Right ventricle myocardium superior (tissue), 1 donor: ENCODE measurements around the gene RPUSD3. TPM values are rescaled to one million over a fixed set of nuclear protein-coding genes. Genes with fewer than 3 reads are reported as not detected.
A peak's percentile ranks its signal among the peaks of the same experiment; 100 is the strongest.
"Not testable (repeated sequence)": the region's sequence is repeated elsewhere in the genome, so short reads cannot be mapped to it uniquely, and the experiment has no call there.

Source experiments
- ATAC-seq: fragments of 200-7000 bp; cut with Tn5 transposase; one replicate; pipeline ENCODE4 v1.9.1; 2020; ENCODE audit warnings: mild to moderate bottlenecking; ENCODE audit not compliant: poor library complexity
- DNase-seq: peaks from one replicate; pipeline ENCODE4 v3.0.0-alpha.2; 2020
- intact Hi-C: fragments of 100-400 bp; cut with DNase I; formaldehyde crosslinking; loops from one replicate; pipeline ENCODE4 v1.11.2; 2022
- long read RNA-seq: library from polyadenylated mRNA; unstranded; transcript quantifications from one replicate; pipeline ENCODE4 v2.0.0, GENCODE V29; 2021
- total RNA-seq: library from RNA; stranded (reverse); fragmentation: NEBNext Ultra II Directional; extraction: Animal tissue kit (Norgen Biotek cat#: 25700); gene quantifications from one replicate; pipeline ENCODE4 v1.2.1, GENCODE V29; 2021
- donor health status: DM: no; HTN: yes; CAD: no; lungs with severe emphysema.

RPUSD3 gene
- 36.3 TPM for total RNA-seq
- long read RNA-seq, transcript RPUSD3-201 (9 exons, 1,225 nt): major isoform, 87 of 110 reads
- long read RNA-seq, transcript RPUSD3-216 (4 exons, 2,491 nt): minor isoform, 7 of 110 reads
- long read RNA-seq, partial matches to known transcripts: 0 of 110 reads
- long read RNA-seq, other reads (novel, unspliced or antisense): 15 of 110 reads

GRCh38 chr3:9843715-9844438, at the start of gene RPUSD3:
Gene RPUSD3 (minus strand): TSS chr3:9844008. CDS start chr3:9843990, 18 bp downstream.
- ATAC-seq: peak; percentile 100
- intact Hi-C loops: no loop called here
- peak; percentile 99 for DNase-seq

- no peak for ATAC-seq
- no peak for DNase-seq
- intact Hi-C loops: no loop called here
Measured at GRCh38 chr3:9891072-9891622, 47.3 kb upstream of the RPUSD3 start.

GRCh38 chr3:9890249-9891071, 46.7 kb upstream of the RPUSD3 start, which contains the start of gene JAGN1:
Gene JAGN1 (plus strand): TSS chr3:9890610. CDS start chr3:9890723, 113 bp downstream.
- peak; percentile 93 for DNase-seq
- intact Hi-C loops: no loop called here
- peak; percentile 99 for ATAC-seq

- DNase-seq: no peak
- intact Hi-C loops: no loop called here
- no peak for ATAC-seq
Measured at GRCh38 chr3:9889405-9889804, 45.6 kb upstream of the RPUSD3 start.

GRCh38 chr3:9888540-9888939, 44.7 kb upstream of the RPUSD3 start:
- ATAC-seq (no peak), DNase-seq (no peak)
- intact Hi-C loops: no loop called here

- no peak for DNase-seq
- intact Hi-C loops: no loop called here
Measured at GRCh38 chr3:9887480-9887879, 43.7 kb upstream of the RPUSD3 start.

GRCh38 chr3:9886328-9886727, 42.5 kb upstream of the RPUSD3 start:
- intact Hi-C loops: no loop called here
- DNase-seq: no peak
- ATAC-seq: no peak

More at GRCh38 chr3:9887480-9887879, 43.7 kb upstream of the RPUSD3 start:
- ATAC-seq: no peak

GRCh38 chr3:9884555-9885165, 40.9 kb upstream of the RPUSD3 start:
- intact Hi-C loops: no loop called here
- ATAC-seq: no peak
- no peak for DNase-seq

GRCh38 chr3:9883706-9884554, 40.1 kb upstream of the RPUSD3 start:
- ATAC-seq (no peak), DNase-seq (no peak)
- intact Hi-C loops: no loop called here

GRCh38 chr3:9881441-9881840, 37.6 kb upstream of the RPUSD3 start:
- DNase-seq (no peak), ATAC-seq (no peak)
- intact Hi-C loops: no loop called here

GRCh38 chr3:9879830-9880549, 36.2 kb upstream of the RPUSD3 start, which contains the start of gene CIDEC:
Gene CIDEC (minus strand): TSS chr3:9880253. CDS start chr3:9878486, 1,767 bp downstream.
- intact Hi-C loops: no loop called here
- DNase-seq: no peak
- ATAC-seq: no peak

GRCh38 chr3:9878700-9879099, 34.9 kb upstream of the RPUSD3 start:
- ATAC-seq: no peak
- intact Hi-C loops: no loop called here
- DNase-seq: no peak

GRCh38 chr3:9876991-9877390, 33.2 kb upstream of the RPUSD3 start:
- intact Hi-C loops: no loop called here
- ATAC-seq (no peak), DNase-seq (no peak)

GRCh38 chr3:9876255-9876654, 32.4 kb upstream of the RPUSD3 start:
- DNase-seq, intact Hi-C loops, ATAC-seq: not testable (repeated sequence)

GRCh38 chr3:9875448-9875847, 31.6 kb upstream of the RPUSD3 start:
- ATAC-seq (no peak), DNase-seq (no peak)
- intact Hi-C loops: no loop called here

GRCh38 chr3:9872067-9872466, 28.3 kb upstream of the RPUSD3 start:
- DNase-seq, intact Hi-C loops, ATAC-seq: not testable (repeated sequence)

GRCh38 chr3:9870978-9871377, 27.2 kb upstream of the RPUSD3 start:
- ATAC-seq (no peak), DNase-seq (no peak)
- intact Hi-C loops: no loop called here
